Lower leg skin (tissue), 3 donors: Measurements from ENCODE around the gene NCKAP5.

Source experiments
- CTCF ChIP-seq, 3 donors: fragments of 450-650 bp; IDR thresholded peaks; one replicate each; pipeline ENCODE4 v1.5.1; 2016; ENCODE audit warnings: antibody characterized with exemption in 3 of 3, mild to moderate bottlenecking in 3 of 3, moderate library complexity in 2 of 3
- POLR2A ChIP-seq, 2 donors: fragments of 450-650 bp; IDR thresholded peaks; one replicate each; pipeline ENCODE4 v1.6.1; 2016 to 2017; ENCODE audit warnings: antibody characterized with exemption in 2 of 2, mild to moderate bottlenecking in 1 of 2, moderate library complexity in 1 of 2

GRCh38 chr2:133496501-133497269, 71.6 kb downstream of the NCKAP5 start:
- no peak for TF ChIP-seq CTCF (IDR thresholded peaks at IDR 0.05)
- no peak for TF ChIP-seq POLR2A (IDR thresholded peaks at IDR 0.05)
